ENCODE measurements around the gene GPR18. TPM values are rescaled to one million over a fixed set of nuclear protein-coding genes. Genes with fewer than 3 reads are reported as not detected.

The GPR18 gene
- total RNA-seq, 1 donor from 2014 or later, result not detected

- H3K4me3 ChIP-seq (ENCODE audit: low read depth, low read length), result no peak overlapping the region
- TF ChIP-seq, protein P1, sequence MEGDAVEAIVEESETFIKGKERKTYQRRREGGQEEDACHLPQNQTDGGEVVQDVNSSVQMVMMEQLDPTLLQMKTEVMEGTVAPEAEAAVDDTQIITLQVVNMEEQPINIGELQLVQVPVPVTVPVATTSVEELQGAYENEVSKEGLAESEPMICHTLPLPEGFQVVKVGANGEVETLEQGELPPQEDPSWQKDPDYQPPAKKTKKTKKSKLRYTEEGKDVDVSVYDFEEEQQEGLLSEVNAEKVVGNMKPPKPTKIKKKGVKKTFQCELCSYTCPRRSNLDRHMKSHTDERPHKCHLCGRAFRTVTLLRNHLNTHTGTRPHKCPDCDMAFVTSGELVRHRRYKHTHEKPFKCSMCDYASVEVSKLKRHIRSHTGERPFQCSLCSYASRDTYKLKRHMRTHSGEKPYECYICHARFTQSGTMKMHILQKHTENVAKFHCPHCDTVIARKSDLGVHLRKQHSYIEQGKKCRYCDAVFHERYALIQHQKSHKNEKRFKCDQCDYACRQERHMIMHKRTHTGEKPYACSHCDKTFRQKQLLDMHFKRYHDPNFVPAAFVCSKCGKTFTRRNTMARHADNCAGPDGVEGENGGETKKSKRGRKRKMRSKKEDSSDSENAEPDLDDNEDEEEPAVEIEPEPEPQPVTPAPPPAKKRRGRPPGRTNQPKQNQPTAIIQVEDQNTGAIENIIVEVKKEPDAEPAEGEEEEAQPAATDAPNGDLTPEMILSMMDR (conservative IDR thresholded peaks at IDR 0.05; ENCODE audit: low read depth, low read length), result no peak
- DNase-seq (ENCODE audit: low read depth), result no peak
Observed at GRCh38 chr13:99206873-99207272, 51.3 kb downstream of the GPR18 start.

- H3K4me3 ChIP-seq (ENCODE audit: low read depth, low read length), result no peak overlapping the region
- TF ChIP-seq, protein P1 (conservative IDR thresholded peaks at IDR 0.05; ENCODE audit: low read depth, low read length), result no peak
- DNase-seq (ENCODE audit: low read depth), result no peak
Observed at GRCh38 chr13:99206226-99206625, 52.0 kb downstream of the GPR18 start.

GRCh38 chr13:99205621-99206220 lies 52.5 kb downstream of the GPR18 start:
- H3K4me3 ChIP-seq (ENCODE audit: low read depth, low read length), result no peak overlapping the region
- TF ChIP-seq, protein P1 (conservative IDR thresholded peaks at IDR 0.05; ENCODE audit: low read depth, low read length), result no peak
- no peak for DNase-seq (ENCODE audit: low read depth)

Other genes starting within 250 kb of the GPR18 start
- gene UBAC2, start 57.5 kb downstream of the GPR18 start, total RNA-seq, result 52.7 and 63.9 TPM in 2 replicates
- 0.17 TPM in 1 of 2 replicates, not detected in the other for gene GPR183, start 49.0 kb upstream of the GPR18 start, total RNA-seq
- 96.1 and 114 TPM in 2 replicates for gene TM9SF2, start 243.1 kb upstream of the GPR18 start, total RNA-seq

All from epithelial cell of proximal tubule (primary cell).